Tibial nerve (tissue), 4 donors: ENCODE results near the gene FAT1. TPM values are rescaled to one million over a fixed set of nuclear protein-coding genes. Genes with fewer than 3 reads are reported as not detected.

Source experiments
- DNase-seq, 2 donors: peaks; one replicate each; pipeline ENCODE4 v3.0.0-alpha.2; 2019; ENCODE audit warnings: low spot score in 2 of 2
- H3K27ac ChIP-seq, 4 donors: fragments of 200-600 bp; sonication (generic) in 3 of 4; one replicate each; pipeline ENCODE4 v1.5.1; 2017 to 2019; ENCODE audit warnings: mild to moderate bottlenecking in 1 of 4
- H3K27me3 ChIP-seq, 2 donors: fragments of 200-600 bp; sonication (generic) in 1 of 2; one replicate each; pipeline versions ENCODE4 v1.5.1 to v1.6.0; 2017 to 2019
- H3K36me3 ChIP-seq, 3 donors: fragments of 200-600 bp; sonication (generic); one replicate each; pipeline ENCODE4 v1.5.1; 2018 to 2019
- H3K4me1 ChIP-seq, 4 donors: fragments of 200-600 bp; sonication (generic) in 3 of 4; one replicate each; pipeline ENCODE4 v1.5.1; 2017 to 2019
- H3K4me3 ChIP-seq, 4 donors: fragments of 200-600 bp; sonication (generic) in 3 of 4; one replicate each; pipeline ENCODE4 v1.5.1; 2017 to 2019; ENCODE audit warnings: mild to moderate bottlenecking in 1 of 4, moderate library complexity in 1 of 4
- H3K9me3 ChIP-seq, 4 donors: fragments of 200-600 bp; sonication (generic) in 3 of 4; one replicate each; pipeline ENCODE4 v1.5.1; 2017 to 2019
- CTCF ChIP-seq, 5 experiments: fragments of 200-600 bp in 3 of 5; fragments of 450-650 bp in 2 of 5; sonication (generic) in 3 of 5; IDR thresholded peaks; one replicate each; pipeline ENCODE4 v1.5.1; 2016 to 2019; ENCODE audit warnings: antibody characterized with exemption in 5 of 5, mild to moderate bottlenecking in 3 of 5, moderate library complexity in 2 of 5
- EP300 ChIP-seq, 2 donors: sonication (generic); formaldehyde crosslinking; IDR thresholded peaks; one replicate each; pipeline ENCODE4 v1.6.1; 2017; ENCODE audit warnings: antibody characterized with exemption in 2 of 2, mild to moderate bottlenecking in 1 of 2
- POLR2A ChIP-seq, 2 donors: fragments of 450-650 bp; IDR thresholded peaks; one replicate each; pipeline ENCODE4 v1.6.1; 2017; ENCODE audit warnings: antibody characterized with exemption in 2 of 2, mild to moderate bottlenecking in 2 of 2, moderate library complexity in 2 of 2
- WGBS, 2 donors: methylation state at CpG; one replicate each; pipeline ENCODE4 v1.1.5; 2018; 5-methylcytosine and 5-hydroxymethylcytosine counted together
- total RNA-seq, 4 donors: library from RNA; depleted of rRNA; stranded (reverse); fragments of >200 nt; gene quantifications; one replicate each; pipeline ENCODE4 v1.1.0, GENCODE V29; 2016

FAT1 gene
- total RNA-seq, 4 donors from 2014 or later: 85.2 to 119 (median 91.6) TPM

- DNase-seq: no peak
- Histone ChIP-seq H3K4me3 (no peak overlapping the region), H3K27me3 (no peaks in the 10 kb centered on the region), H3K9me3 (no peaks in the 10 kb centered on the region), H3K36me3 (peaks cover 0 to 94% (median 0%) of the 10 kb centered on the region in 3 donors), H3K4me1 (no peaks in the 10 kb centered on the region), H3K27ac (no peak overlapping the region)
- 93 to 95% methylated on average over 10 of the region's 10 CpGs for WGBS, 2 donors
- no peak for TF ChIP-seq EP300 (IDR thresholded peaks at IDR 0.05)
Measured at GRCh38 chr4:186599483-186599882, 124.2 kb downstream of the FAT1 start.

GRCh38 chr4:186598686-186599085 is 125.0 kb downstream of the FAT1 start:
- H3K36me3 ChIP-seq: peaks cover 0 to 92% (median 0%) of the 10 kb centered on the region in 3 donors
- H3K27me3 ChIP-seq: no peaks in the 10 kb centered on the region
- no peak for DNase-seq
- H3K4me3 ChIP-seq: no peak overlapping the region
- H3K4me1 ChIP-seq: no peaks in the 10 kb centered on the region
- no peak overlapping the region for H3K27ac ChIP-seq
- H3K9me3 ChIP-seq: no peaks in the 10 kb centered on the region
- 91 to 96% methylated on average over 7 of the region's 7 CpGs for WGBS, 2 donors
- TF ChIP-seq EP300 (IDR thresholded peaks at IDR 0.05) (no peak), POLR2A (IDR thresholded peaks at IDR 0.05) (no peak), CTCF (IDR thresholded peaks at IDR 0.05) (no peak)

- Histone ChIP-seq H3K36me3 (peaks cover 0 to 90% (median 0%) of the 10 kb centered on the region in 3 donors), H3K9me3 (no peaks in the 10 kb centered on the region), H3K4me1 (no peaks in the 10 kb centered on the region), H3K27ac (no peak overlapping the region), H3K4me3 (no peak overlapping the region), H3K27me3 (no peaks in the 10 kb centered on the region)
- no peak for DNase-seq
- 96 to 97% methylated on average over 23 of the region's 23 CpGs for WGBS, 2 donors
- TF ChIP-seq POLR2A (IDR thresholded peaks at IDR 0.05) (no peak), CTCF (IDR thresholded peaks at IDR 0.05) (no peak), EP300 (IDR thresholded peaks at IDR 0.05) (no peak)
Measured at GRCh38 chr4:186596850-186597390, 126.7 kb downstream of the FAT1 start.

- Histone ChIP-seq H3K4me3 (no peak overlapping the region), H3K27ac (no peak overlapping the region), H3K9me3 (no peaks in the 10 kb centered on the region), H3K4me1 (no peaks in the 10 kb centered on the region), H3K27me3 (no peaks in the 10 kb centered on the region), H3K36me3 (peaks cover 0 to 84% (median 0%) of the 10 kb centered on the region in 3 donors)
- TF ChIP-seq CTCF (IDR thresholded peaks at IDR 0.05) (no peak), EP300 (IDR thresholded peaks at IDR 0.05) (no peak), POLR2A (IDR thresholded peaks at IDR 0.05) (no peak)
- DNase-seq: no peak
- 94% methylated on average over 12 of the region's 12 CpGs for whole genome bisulfite sequencing, 2 donors
Measured at GRCh38 chr4:186596346-186596745, 127.3 kb downstream of the FAT1 start.

- Histone ChIP-seq H3K4me1 (no peaks in the 10 kb centered on the region), H3K36me3 (peaks cover 0 to 75% (median 0%) of the 10 kb centered on the region in 3 donors), H3K4me3 (no peak overlapping the region), H3K27ac (no peak overlapping the region), H3K9me3 (no peaks in the 10 kb centered on the region), H3K27me3 (no peaks in the 10 kb centered on the region)
- no peak for DNase-seq
- no peak for TF ChIP-seq EP300 (IDR thresholded peaks at IDR 0.05)
- no peak for TF ChIP-seq CTCF (IDR thresholded peaks at IDR 0.05)
- no peak for TF ChIP-seq POLR2A (IDR thresholded peaks at IDR 0.05)
- WGBS, 2 donors: 82 to 90% methylated on average over 7 of the region's 7 CpGs
Measured at GRCh38 chr4:186593587-186593973, 130.1 kb downstream of the FAT1 start.
